ENCODE measurements around the gene COL8A2. TPM values are rescaled to one million over a fixed set of nuclear protein-coding genes. Genes with fewer than 3 reads are reported as not detected.

COL8A2 gene
- total RNA-seq, 1 donor from 2014 or later: 1.6 TPM

- Histone ChIP-seq H3K4me3 (ENCODE audit: low read depth, low read length) (peak overlapping the region; percentile 93), H3K27me3 (ENCODE audit: control insufficient read depth, insufficient read depth, low read length) (no peaks in the 10 kb centered on the region), H3K36me3 (ENCODE audit: control insufficient read depth, insufficient read depth, low read length) (peaks cover 19% of the 10 kb centered on the region)
- no peak for FAIRE-seq
- TF ChIP-seq CTCF (IDR thresholded peaks at IDR 0.05; ENCODE audit: insufficient read depth, low read length, severe bottlenecking): no peak
- no peak for DNase-seq (ENCODE audit: low read depth)
These were observed 36.8 kb downstream of the COL8A2 start for GRCh38 chr1:36088265-36088576.

GRCh38 chr1:36087233-36088123 lies 37.5 kb downstream of the COL8A2 start:
- TF ChIP-seq CTCF (IDR thresholded peaks at IDR 0.05; ENCODE audit: insufficient read depth, low read length, severe bottlenecking): no peak
- no peaks in the 10 kb centered on the region for H3K27me3 ChIP-seq (ENCODE audit: control insufficient read depth, insufficient read depth, low read length)
- H3K36me3 ChIP-seq (ENCODE audit: control insufficient read depth, insufficient read depth, low read length): peaks cover 15% of the 10 kb centered on the region
- no peak for DNase-seq (ENCODE audit: low read depth)
- no peak for FAIRE-seq
- no peak overlapping the region for H3K4me3 ChIP-seq (ENCODE audit: low read depth, low read length)

GRCh38 chr1:36086529-36087232 lies 38.3 kb downstream of the COL8A2 start:
- FAIRE-seq (no peak), DNase-seq (ENCODE audit: low read depth) (no peak)
- no peak for TF ChIP-seq CTCF (IDR thresholded peaks at IDR 0.05; ENCODE audit: insufficient read depth, low read length, severe bottlenecking)

GRCh38 chr1:36085686-36086526 lies 39.1 kb downstream of the COL8A2 start:
- Histone ChIP-seq H3K36me3 (ENCODE audit: control insufficient read depth, insufficient read depth, low read length) (peaks cover 3% of the 10 kb centered on the region), H3K4me3 (ENCODE audit: low read depth, low read length) (no peak overlapping the region), H3K27me3 (ENCODE audit: control insufficient read depth, insufficient read depth, low read length) (no peaks in the 10 kb centered on the region)
- no peak for TF ChIP-seq CTCF (IDR thresholded peaks at IDR 0.05; ENCODE audit: insufficient read depth, low read length, severe bottlenecking)
- FAIRE-seq (no peak), DNase-seq (ENCODE audit: low read depth) (no peak)

More at GRCh38 chr1:36086529-36087232, 38.3 kb downstream of the COL8A2 start:
- Histone ChIP-seq H3K4me3 (ENCODE audit: low read depth, low read length) (no peak overlapping the region), H3K27me3 (ENCODE audit: control insufficient read depth, insufficient read depth, low read length) (no peaks in the 10 kb centered on the region), H3K36me3 (ENCODE audit: control insufficient read depth, insufficient read depth, low read length) (peaks cover 8% of the 10 kb centered on the region)

GRCh38 chr1:36085126-36085525 lies 39.9 kb downstream of the COL8A2 start:
- DNase-seq (ENCODE audit: low read depth): no peak
- no peak for TF ChIP-seq CTCF (IDR thresholded peaks at IDR 0.05; ENCODE audit: insufficient read depth, low read length, severe bottlenecking)
- no peaks in the 10 kb centered on the region for H3K27me3 ChIP-seq (ENCODE audit: control insufficient read depth, insufficient read depth, low read length)
- no peak for FAIRE-seq
- H3K36me3 ChIP-seq (ENCODE audit: control insufficient read depth, insufficient read depth, low read length): no peaks in the 10 kb centered on the region
- H3K4me3 ChIP-seq (ENCODE audit: low read depth, low read length): no peak overlapping the region
